ENCODE measurements around the gene ARHGAP8. TPM values are rescaled to one million over a fixed set of nuclear protein-coding genes. Genes with fewer than 3 reads are reported as not detected.

The ARHGAP8 gene
- polyA plus RNA-seq, 3 donors = 31.4 to 51.0 (median 37.3) TPM

- no peak for DNase-seq
These were observed 69.5 kb downstream of the ARHGAP8 start for GRCh38 chr22:44821741-44822475.

GRCh38 chr22:44822534-44822933, 70.2 kb downstream of the ARHGAP8 start:
- DNase-seq = no peak

DNA sequence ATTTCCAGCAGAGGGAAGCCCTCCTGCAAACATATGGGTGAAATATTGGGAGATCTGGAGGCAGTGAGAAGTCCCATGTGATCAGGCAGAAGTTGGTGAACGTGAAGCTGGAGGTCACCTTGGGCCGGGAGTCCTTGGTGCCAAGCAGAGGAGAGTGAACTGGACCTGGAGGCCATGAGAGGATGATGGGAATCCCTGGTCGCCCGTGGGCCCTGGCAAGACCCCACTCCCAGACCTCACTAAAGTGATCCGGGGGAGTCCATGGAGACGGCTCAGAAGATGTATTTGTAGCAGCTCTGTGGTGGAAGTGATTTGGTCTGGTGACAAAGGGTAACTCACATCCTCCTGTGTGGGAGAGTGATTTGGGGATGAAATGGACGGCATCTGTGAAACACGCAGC, 71.0 kb downstream of the ARHGAP8 start:
- DNase-seq = no peak

DNA sequence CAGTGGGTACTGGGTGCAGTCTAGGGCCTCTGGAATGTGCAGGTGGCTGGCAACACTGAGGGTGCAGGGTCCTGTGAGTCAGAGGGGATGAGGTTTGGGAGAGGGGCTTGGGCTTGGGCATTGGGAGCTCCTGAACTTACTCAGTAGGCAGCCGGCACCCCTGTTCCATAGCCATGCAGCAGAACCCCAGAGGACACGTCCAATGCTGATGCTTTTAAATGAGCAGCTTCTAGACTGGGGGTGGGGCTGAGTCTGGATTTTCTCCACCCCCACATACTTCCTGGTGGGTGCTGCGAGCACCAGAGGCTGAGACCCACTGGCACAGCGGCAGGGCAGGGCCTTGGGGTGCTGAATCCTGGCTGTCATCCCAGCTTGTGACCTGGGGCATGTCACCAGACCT, 71.4 kb downstream of the ARHGAP8 start:
- DNase-seq = no peak

- DNase-seq = no peak
These were observed 71.9 kb downstream of the ARHGAP8 start for GRCh38 chr22:44824271-44824670.

DNA sequence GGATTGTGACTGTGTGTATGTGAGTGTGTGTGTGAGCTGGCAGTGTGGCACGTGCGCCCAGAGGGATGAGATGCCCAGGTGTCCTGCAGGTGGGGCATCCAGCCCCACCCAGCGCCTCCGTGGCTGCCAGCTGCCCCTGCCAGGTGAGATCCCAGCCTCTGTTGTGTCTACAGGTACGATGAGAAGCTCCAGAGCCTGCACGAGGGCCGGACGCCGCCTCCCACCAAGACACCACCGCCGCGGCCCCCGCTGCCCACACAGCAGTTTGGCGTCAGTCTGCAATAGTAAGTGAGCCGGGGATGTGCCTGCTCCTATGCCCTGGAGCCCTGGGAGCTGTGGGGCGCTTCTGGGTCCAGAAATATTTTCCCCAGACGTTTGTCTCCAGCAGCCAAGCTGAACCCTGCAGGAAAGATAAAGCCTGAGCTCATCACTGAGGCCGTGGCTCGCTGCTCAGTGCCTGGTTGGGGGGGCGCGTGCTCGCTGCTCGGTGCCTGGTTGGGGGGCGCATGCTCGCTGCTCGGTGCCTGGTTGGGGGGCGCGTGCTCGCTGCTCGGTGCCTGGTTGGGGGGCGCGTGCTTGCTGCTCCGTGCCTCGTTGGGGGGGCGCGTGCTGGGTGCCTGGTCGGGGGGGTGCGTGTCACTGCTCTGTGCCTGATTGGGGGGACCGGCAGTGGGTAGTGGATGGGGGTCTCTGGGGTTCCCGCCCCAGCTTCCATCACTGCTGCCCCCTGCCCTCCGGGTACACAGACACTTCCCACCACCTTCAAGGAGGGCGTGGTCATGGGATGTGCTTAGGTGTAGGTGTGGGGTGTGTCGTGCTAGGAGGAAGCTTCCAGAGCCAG, 73.2 kb downstream of the ARHGAP8 start:
- DNase-seq = no peak

GRCh38 chr22:44827666-44828190, 75.4 kb downstream of the ARHGAP8 start:
- DNase-seq = no peak

DNA sequence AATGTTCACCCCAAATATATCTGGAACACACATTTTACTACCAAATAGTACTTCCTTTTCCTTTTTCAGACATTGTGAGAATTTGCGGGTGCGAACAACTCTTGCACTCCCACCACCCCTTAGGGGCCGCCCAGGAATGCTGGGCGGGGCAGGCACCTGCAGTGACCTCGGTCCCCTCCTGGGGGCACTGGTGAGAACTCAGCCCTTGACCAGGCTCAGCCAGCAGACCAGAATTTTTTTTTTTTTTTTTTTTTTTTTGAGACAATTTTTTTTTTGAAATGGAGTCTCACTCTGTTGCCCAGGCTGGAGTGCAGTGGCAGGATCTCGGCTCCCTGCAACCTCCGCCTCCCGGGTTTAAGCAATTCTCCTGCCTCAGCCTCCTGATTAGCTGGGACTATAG, 75.8 kb downstream of the ARHGAP8 start:
- no peak for DNase-seq

DNA sequence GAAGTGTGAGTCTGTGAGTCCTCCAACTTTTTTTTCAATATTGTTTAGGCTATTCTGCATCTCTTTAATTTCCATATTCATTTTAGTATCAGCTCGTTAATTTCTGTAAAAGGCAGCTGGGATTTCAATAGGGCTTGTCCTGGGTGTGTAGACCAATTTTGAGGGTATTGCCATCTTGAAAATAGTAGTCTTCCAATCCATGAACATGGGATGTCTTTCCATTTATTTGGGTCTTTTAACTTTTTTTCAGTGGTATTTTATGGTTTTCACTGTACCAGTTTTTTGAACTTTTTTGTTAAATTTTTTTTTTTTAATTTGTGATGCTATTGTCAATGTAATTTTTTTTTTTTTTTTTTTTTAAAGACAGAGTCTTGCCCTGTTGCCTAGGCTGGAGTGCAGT, 79.5 kb downstream of the ARHGAP8 start:
- DNase-seq = no peak

- no peak for DNase-seq
These were observed 81.7 kb downstream of the ARHGAP8 start for GRCh38 chr22:44834065-44834464.

- no peak for DNase-seq
These were observed 85.1 kb downstream of the ARHGAP8 start for GRCh38 chr22:44837481-44837880.

DNA sequence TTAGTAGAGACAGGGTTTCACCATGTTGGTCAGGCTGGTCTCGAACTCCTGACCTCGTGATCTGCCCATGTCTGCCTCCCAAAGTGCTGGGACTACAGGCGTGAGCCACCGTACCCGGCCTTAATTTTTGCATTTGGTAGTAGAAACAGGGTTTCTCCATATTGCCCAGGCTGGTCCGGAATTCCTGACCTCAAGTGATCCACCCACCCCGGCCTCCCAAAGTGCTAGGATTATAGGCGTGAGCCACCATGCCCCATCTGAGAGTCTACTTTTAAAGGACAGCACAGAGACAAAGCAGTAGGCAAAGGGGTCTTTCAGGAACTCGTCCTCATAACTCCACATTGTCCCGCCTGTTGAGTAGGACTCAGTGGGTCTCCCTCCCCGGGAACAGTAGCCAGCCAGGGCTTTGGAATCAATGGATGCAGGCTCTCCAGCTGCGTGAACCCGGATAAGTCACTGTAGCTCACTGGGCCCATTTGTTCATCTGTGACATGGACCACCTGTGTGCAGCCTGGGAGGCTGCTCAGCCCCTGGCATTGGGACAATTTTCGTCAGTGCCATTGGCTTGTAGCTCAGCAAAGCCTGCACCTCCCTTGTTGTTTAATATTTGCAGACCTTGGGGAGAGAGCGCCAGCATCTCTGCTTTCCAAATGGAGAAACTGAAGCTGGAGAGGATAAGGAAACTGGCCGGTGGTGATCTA, 86.1 kb downstream of the ARHGAP8 start:
- no peak for DNase-seq

DNA sequence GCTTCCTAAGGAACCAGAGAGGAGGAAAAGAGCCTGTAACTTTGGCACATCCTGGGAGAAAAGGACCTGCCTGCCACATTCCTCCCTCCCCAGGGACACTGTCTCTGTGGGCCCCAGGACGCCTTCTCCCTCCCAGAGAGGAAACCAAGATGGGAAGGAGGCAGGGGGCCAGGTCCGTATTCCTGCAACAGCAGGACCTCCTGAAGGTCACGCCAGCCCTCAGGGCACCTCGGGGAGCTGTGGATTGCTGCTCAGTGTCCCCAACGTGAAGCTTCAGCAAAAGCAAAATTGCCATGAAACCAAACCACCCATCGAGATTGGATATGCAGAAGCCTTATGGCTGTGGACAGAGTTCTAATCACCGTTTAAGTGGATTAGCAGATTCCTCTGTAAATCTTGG, 86.7 kb downstream of the ARHGAP8 start:
- no peak for DNase-seq

DNA sequence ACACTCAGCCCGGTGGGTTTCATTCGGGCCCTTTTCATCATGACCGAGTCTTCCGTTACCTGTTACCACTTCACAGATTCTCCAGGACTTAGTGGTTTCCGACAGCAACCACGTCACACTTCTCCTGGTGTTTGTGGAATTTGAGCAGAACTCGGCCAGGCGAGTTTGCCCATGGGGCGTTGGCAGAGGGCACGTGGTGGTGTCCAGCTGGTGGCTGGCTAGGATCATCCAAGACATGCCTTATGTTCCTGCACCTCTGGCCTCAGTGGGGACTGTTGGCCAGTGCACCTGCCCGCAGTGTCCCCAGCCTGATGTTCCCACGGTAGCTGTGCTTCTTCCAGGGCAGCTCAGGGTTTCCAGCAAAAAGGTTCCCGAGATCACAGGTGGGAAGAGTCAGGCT, 87.3 kb downstream of the ARHGAP8 start:
- DNase-seq = no peak

- DNase-seq = no peak
These were observed 88.4 kb downstream of the ARHGAP8 start for GRCh38 chr22:44840611-44841322.

DNA sequence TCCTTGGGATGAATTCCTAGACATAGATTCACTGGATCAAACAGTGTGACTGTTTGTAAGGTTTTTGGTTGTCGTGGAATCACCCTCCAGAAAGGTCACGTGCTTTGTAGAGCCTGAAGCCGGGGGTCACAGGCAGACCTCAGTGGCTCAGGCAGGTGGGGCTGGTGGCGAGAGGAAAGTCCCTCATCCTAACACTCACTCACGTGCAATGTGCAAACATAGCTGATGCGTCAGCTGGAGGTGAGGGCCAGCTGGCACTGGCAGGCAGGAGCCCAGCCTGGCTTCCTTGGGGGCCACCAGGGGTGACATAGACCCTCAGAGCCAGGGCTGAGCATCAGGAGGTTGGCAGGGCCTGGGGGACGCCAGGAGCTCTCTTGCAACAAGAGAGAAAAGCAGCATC, 90.0 kb downstream of the ARHGAP8 start:
- DNase-seq = no peak

DNA sequence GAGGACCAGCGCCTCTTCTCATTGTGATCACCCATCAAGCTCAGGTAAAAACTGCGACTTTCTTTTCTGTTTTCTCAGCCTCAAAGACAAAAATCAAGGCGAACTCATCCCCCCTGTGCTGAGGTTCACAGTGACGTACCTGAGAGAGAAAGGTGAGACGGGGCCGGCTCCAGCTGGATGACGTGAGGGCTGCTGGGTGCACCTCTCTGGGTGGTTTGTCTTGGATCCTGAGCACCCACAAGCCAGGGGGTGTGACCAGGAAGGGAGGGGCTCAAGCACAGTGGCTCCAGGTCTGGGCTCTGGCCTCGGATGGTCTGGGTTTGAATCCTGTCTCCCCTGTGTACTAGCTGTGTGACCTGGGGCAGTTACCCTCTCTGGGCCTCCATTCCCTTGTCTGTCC, 92.8 kb downstream of the ARHGAP8 start:
- no peak for DNase-seq

GRCh38 chr22:44845796-44846720, 93.7 kb downstream of the ARHGAP8 start:
- DNase-seq = no peak

- DNase-seq = no peak
These were observed 94.4 kb downstream of the ARHGAP8 start for GRCh38 chr22:44846726-44847275.

DNA sequence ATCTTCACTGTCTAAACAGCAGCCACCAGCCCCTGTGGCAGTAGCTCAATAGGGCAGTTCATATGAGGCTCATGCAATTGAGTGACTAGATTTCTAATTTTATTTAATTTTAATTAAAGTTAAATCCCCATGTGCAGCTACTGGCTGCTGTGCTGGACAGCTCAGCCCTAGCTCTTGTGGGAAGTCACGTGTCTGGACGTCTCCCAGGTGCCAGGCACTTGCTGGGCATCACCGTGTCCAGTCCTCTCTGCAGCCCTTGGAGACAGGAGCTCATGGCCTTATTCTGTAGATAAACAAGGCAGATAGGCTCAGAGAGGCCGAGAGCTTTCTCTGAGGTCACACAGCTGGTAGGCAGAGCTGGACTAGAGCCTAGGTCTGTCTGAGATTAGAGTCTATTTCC, 95.0 kb downstream of the ARHGAP8 start:
- no peak for DNase-seq

Data from renal pelvis (tissue), 4 donors.